ENCODE data around the gene ZNF574. TPM values are rescaled to one million over a fixed set of nuclear protein-coding genes. Genes with fewer than 3 reads are reported as not detected.
A peak's percentile ranks its signal among the peaks of the same experiment; 100 is the strongest.

The ZNF574 gene
- total and polyA plus RNA-seq, 2 of the 8 experiments (the other 6 are each of a cell fraction or from before 2014, with no cell fraction given) = 27.0 to 38.8 TPM

- TF ChIP-seq CTCF (IDR thresholded peaks at IDR 0.05; ENCODE audit: control extremely low read depth in 1 of 3, insufficient read depth in 1 of 3, low read depth in 1 of 3, low read length in 3 of 3) (peak; percentile 100), BRCA1 (IDR thresholded peaks at IDR 0.05; ENCODE audit: low read depth, low read length) (peak; percentile 33; the same call in 1 of the 2 replicates), MAX (IDR thresholded peaks at IDR 0.05) (no peak), RAD21 (IDR thresholded peaks at IDR 0.05 in 1 of 2, conservative IDR thresholded peaks at IDR 0.05 in 1 of 2; ENCODE audit: low read depth in 2 of 2, low read length in 2 of 2) (peak; percentile 100), POLR2A (IDR thresholded peaks at IDR 0.05; ENCODE audit: control extremely low read depth in 1 of 2, low read depth in 2 of 2, low read length in 2 of 2) (no peak), YY1 (IDR thresholded peaks at IDR 0.05; ENCODE audit: low read depth, low read length) (0 out of 2 replicates have a peak, but pooled peaks have one; percentile 60), JUN (IDR thresholded peaks at IDR 0.05; ENCODE audit: low read depth, low read length) (no peak), RXRA (IDR thresholded peaks at IDR 0.05; ENCODE audit: insufficient read depth, low read depth, low read length) (0 out of 2 replicates have a peak, but pooled peaks have one; percentile 37), SAP30 (IDR thresholded peaks at IDR 0.05; ENCODE audit: insufficient read depth, insufficient replicate concordance, low read length) (no peak), GABPA (IDR thresholded peaks at IDR 0.05; ENCODE audit: borderline replicate concordance, insufficient read depth, low read length) (peak; percentile 39; the same call in 1 of the 2 replicates)
- TF ChIP-seq, protein P1, sequence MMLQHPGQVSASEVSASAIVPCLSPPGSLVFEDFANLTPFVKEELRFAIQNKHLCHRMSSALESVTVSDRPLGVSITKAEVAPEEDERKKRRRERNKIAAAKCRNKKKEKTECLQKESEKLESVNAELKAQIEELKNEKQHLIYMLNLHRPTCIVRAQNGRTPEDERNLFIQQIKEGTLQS (IDR thresholded peaks at IDR 0.05; ENCODE audit: insufficient read depth, low read depth, low read length) = peak; percentile 80
Measured at GRCh38 chr19:42108527-42109389, 32.8 kb downstream of the ZNF574 start (continued).
